Endothelial cell of umbilical vein (primary cell): ENCODE measurements around the gene MPPE1. TPM values are rescaled to one million over a fixed set of nuclear protein-coding genes. Genes with fewer than 3 reads are reported as not detected.

Experiments used
- BruUV-seq: library from RNA; stranded (reverse); fragments of 400-500 nt; replicated peaks from 2 replicates; lab custom pipeline; 2021; lab: Mats Ljungman, UMichigan
- CTCF ChIA-PET: fragments of 300-600, 350-600 bp; sonication (Branson Sonifier 250); formaldehyde crosslinking; loops from one replicate; lab custom pipeline; 2021; ENCODE audit warnings: antibody characterized with exemption, inconsistent platforms; lab: Charles Lee
- POLR2A ChIA-PET: fragments of 300-600, 350-600 bp; sonication (Branson Sonifier 250); formaldehyde crosslinking; loops from one replicate; lab custom pipeline; 2021; ENCODE audit warnings: antibody characterized with exemption, inconsistent platforms; lab: Charles Lee
- DNase-seq: peaks from one replicate; pipeline ENCODE4 v3.0.0-alpha.2; 2011; ENCODE audit warnings: low read depth, low spot score
- FAIRE-seq: peaks from 2 replicates; lab custom pipeline; 2011; peaks lifted over from hg19 to GRCh38; lab: Jason Lieb, UNC
- H2AFZ ChIP-seq: 2 replicates; pipeline ENCODE4 v1.6.0; 2012; ENCODE audit warnings: low read depth, low read length, control low read depth, inconsistent platforms
- H3K27ac ChIP-seq: 2 replicates; pipeline ENCODE4 v1.5.1; 2011; ENCODE audit warnings: low read depth, mild to moderate bottlenecking, control low read depth, low read length, moderate library complexity; ENCODE audit not compliant: insufficient read depth
- H3K27me3 ChIP-seq, 2 experiments: 2 replicates each; pipeline versions ENCODE4 v1.6.0 to v1.6.1; 2011; ENCODE audit warnings: low read length in 2 of 2, mixed read lengths in 1 of 2; ENCODE audit not compliant: control insufficient read depth in 2 of 2, insufficient read depth in 2 of 2
- H3K36me3 ChIP-seq, 2 experiments: 2 replicates in 1 of 2; 3 replicates in 1 of 2; pipeline ENCODE4 v1.5.1; 2011; ENCODE audit warnings: low read length in 2 of 2, mild to moderate bottlenecking in 1 of 2, moderate library complexity in 1 of 2; ENCODE audit not compliant: control insufficient read depth in 2 of 2, insufficient read depth in 2 of 2; ENCODE audit errors: extremely low read depth in 1 of 2
- H3K4me1 ChIP-seq: 3 replicates; pipeline ENCODE4 v1.5.1; 2011; ENCODE audit warnings: mild to moderate bottlenecking, low read length; ENCODE audit not compliant: control insufficient read depth, insufficient read depth; ENCODE audit errors: extremely low read depth
- H3K4me2 ChIP-seq: 2 replicates; pipeline ENCODE4 v1.6.1; 2011; ENCODE audit warnings: low read length, control low read depth, mixed read lengths; ENCODE audit not compliant: insufficient read depth
- H3K4me3 ChIP-seq, 3 experiments: fragments of 200-600 bp in 1 of 3; sonication (generic), shearing (Covaris generic) in 1 of 3; replicated peaks in 1 of 3; 2 replicates each; pipeline ENCODE4 v1.5.1; 2011 to 2016; ENCODE audit warnings: control low read depth in 3 of 3, low read length in 3 of 3, mild to moderate bottlenecking in 2 of 3, inconsistent platforms in 1 of 3, low read depth in 1 of 3, moderate library complexity in 1 of 3; ENCODE audit not compliant: insufficient read depth in 1 of 3
- H3K79me2 ChIP-seq: 2 replicates; pipeline ENCODE4 v1.6.0; 2012; ENCODE audit warnings: low read length, inconsistent platforms; ENCODE audit not compliant: control insufficient read depth, insufficient read depth
- H3K9ac ChIP-seq: replicated peaks from 2 replicates; pipeline ENCODE3; 2011; ENCODE audit warnings: low read length, control low read depth; ENCODE audit not compliant: insufficient read depth; ENCODE audit errors: extremely low read depth
- H3K9me1 ChIP-seq: replicated peaks from 3 replicates; pipeline ENCODE4 v1.6.0; 2011; ENCODE audit warnings: mild to moderate bottlenecking, low read length; ENCODE audit not compliant: control insufficient read depth, insufficient read depth; ENCODE audit errors: extremely low read depth
- H3K9me3 ChIP-seq: replicated peaks from 2 replicates; pipeline ENCODE4 v1.5.1; 2012; ENCODE audit warnings: low read length, inconsistent platforms; ENCODE audit not compliant: control insufficient read depth, insufficient read depth
- H4K20me1 ChIP-seq: replicated peaks from 2 replicates; pipeline ENCODE3; 2011; ENCODE audit warnings: mild to moderate bottlenecking, low read length; ENCODE audit not compliant: control insufficient read depth, insufficient read depth; ENCODE audit errors: extremely low read depth
- CTCF ChIP-seq, 2 donors: IDR thresholded peaks; 1 replicate in 1 of 2; 2 replicates in 1 of 2; pipeline ENCODE4 v1.5.1; 2011; ENCODE audit warnings: low read length in 2 of 2, mild to moderate bottlenecking in 2 of 2, moderate library complexity in 2 of 2, control low read depth in 1 of 2, inconsistent platforms in 1 of 2, low read depth in 1 of 2; ENCODE audit not compliant: insufficient read depth in 1 of 2; ENCODE audit errors: extremely low read depth in 1 of 2
- EZH2 ChIP-seq: IDR thresholded peaks from 2 replicates; pipeline ENCODE4 v1.6.1; 2012; ENCODE audit warnings: borderline replicate concordance, low read depth, mild to moderate bottlenecking, moderate library complexity, low read length, inconsistent platforms; ENCODE audit not compliant: severe bottlenecking
- FOS ChIP-seq: IDR thresholded peaks from 2 replicates; pipeline ENCODE4 v1.6.1; 2011; ENCODE audit warnings: mild to moderate bottlenecking, low read length, moderate library complexity, borderline replicate concordance; ENCODE audit not compliant: insufficient read depth
- GATA2 ChIP-seq: IDR thresholded peaks from 2 replicates; pipeline ENCODE4 v1.7.0; 2011; ENCODE audit warnings: low read depth, mild to moderate bottlenecking, moderate library complexity, mixed read lengths, low read length; ENCODE audit not compliant: insufficient read length, insufficient read depth
- JUN ChIP-seq: IDR thresholded peaks from 2 replicates; pipeline ENCODE4 v1.6.1; 2011; ENCODE audit warnings: borderline replicate concordance, low read depth; ENCODE audit not compliant: insufficient read length, insufficient read depth
- MYC ChIP-seq: IDR thresholded peaks from one replicate; pipeline ENCODE4 v1.6.1; 2011; ENCODE audit warnings: mild to moderate bottlenecking, low read depth, low read length
- POLR2A ChIP-seq: IDR thresholded peaks from 2 replicates; pipeline ENCODE4 v1.6.1; 2012; ENCODE audit warnings: low read depth, mild to moderate bottlenecking, control low read depth, low read length
- POLR2AphosphoS5 ChIP-seq: IDR thresholded peaks from 2 replicates; pipeline ENCODE4 v1.6.1; 2012; ENCODE audit warnings: low read depth, mild to moderate bottlenecking, control low read depth, low read length, moderate library complexity; ENCODE audit not compliant: insufficient read depth
- dilution Hi-C: fragments of 300-500 bp; cut with MboI; formaldehyde crosslinking; loops from one replicate; pipeline ENCODE4 v1.15.0; 2019; ENCODE audit warnings: low sequenced_read_pairs; ENCODE audit not compliant: extremely low pct_ligation_motif_present
- intact Hi-C: fragments of 100-400 bp; cut with micrococcal nuclease; formaldehyde crosslinking; loops from one replicate; pipeline ENCODE4 v1.10.0; 2022
- polyA plus RNA-seq, 4 experiments: library from polyadenylated mRNA; depleted of rRNA in 3 of 4; stranded (reverse) in 3 of 4; unstranded in 1 of 4; fragments of >200 nt; gene quantifications; 2 replicates each; pipeline versions ENCODE4 v1.2.1 to v1.2.3, GENCODE V29; 2011 to 2012; ENCODE audit warnings: missing spikeins in 1 of 4
- total RNA-seq: library from RNA; stranded (reverse); gene quantifications from 2 replicates; pipeline ENCODE4 v1.2.3, GENCODE V29; 2021
- TF ChIP-seq, protein P1 (sequence below): IDR thresholded peaks from 2 replicates; pipeline ENCODE4 v1.6.1; 2011; ENCODE audit not compliant: insufficient read depth, insufficient read length

The MPPE1 gene
- total and polyA plus RNA-seq, 2 donors (not counting 3 experiments of a cell fraction or from before 2014, with no cell fraction given) = 13.4 to 30.6 TPM

DNA sequence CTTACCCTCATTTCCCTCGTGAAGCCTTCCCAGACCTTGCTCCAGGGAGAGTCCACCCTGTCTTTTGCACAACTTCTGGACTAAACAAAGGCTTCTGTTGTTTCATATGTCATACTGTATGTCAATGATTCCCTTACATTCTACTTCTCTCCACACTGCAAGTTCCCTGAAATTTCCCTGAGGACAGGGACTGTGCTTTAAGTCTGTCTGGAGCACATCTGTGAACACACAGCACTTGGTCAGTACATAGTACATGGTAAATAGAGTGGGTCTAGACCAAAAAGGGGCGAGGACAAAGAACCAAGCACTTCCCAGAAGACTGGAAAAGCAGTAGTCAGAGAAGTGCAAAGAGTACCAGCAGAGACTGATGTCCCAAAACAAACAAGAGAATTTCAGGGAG lies 49.5 kb upstream of the MPPE1 start:
- H2AFZ ChIP-seq = no peak overlapping the region
- H3K79me2 ChIP-seq = no peaks in the 10 kb centered on the region
- ChIA-PET CTCF (no interaction called here), POLR2A (no interaction called here)
- intact Hi-C loops (no loop called here), dilution Hi-C loops (no loop called here)
- DNase-seq (no peak), FAIRE-seq (no peak)
- H3K4me1 ChIP-seq = peaks cover 4% of the 10 kb centered on the region
- no peaks in the 10 kb centered on the region for H4K20me1 ChIP-seq
- no peak overlapping the region for H3K4me2 ChIP-seq
- no peaks in the 10 kb centered on the region for H3K9me3 ChIP-seq
- no TSS peak for BruUV-seq
- H3K4me3 ChIP-seq = no peak overlapping the region
- TF ChIP-seq FOS (no peak), POLR2AphosphoS5 (no peak), POLR2A (no peak), MYC (no peak), CTCF (IDR thresholded peaks at IDR 0.05; ENCODE audit: extremely low read depth in 1 of 2, insufficient read depth in 1 of 2, low read depth in 1 of 2, low read length in 2 of 2) (no peak), JUN (no peak), GATA2 (no peak), EZH2 (no peak)
- TF ChIP-seq, protein P1, sequence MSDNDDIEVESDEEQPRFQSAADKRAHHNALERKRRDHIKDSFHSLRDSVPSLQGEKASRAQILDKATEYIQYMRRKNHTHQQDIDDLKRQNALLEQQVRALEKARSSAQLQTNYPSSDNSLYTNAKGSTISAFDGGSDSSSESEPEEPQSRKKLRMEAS = no peak
- no peaks in the 10 kb centered on the region for H3K36me3 ChIP-seq
- no peaks in the 10 kb centered on the region for H3K9me1 ChIP-seq
- H3K27ac ChIP-seq = no peak overlapping the region
- no peaks in the 10 kb centered on the region for H3K27me3 ChIP-seq
- no peak overlapping the region for H3K9ac ChIP-seq
